Gastrocnemius medialis (tissue), 4 donors: ENCODE results near the gene SELENOT. TPM values are rescaled to one million over a fixed set of nuclear protein-coding genes. Genes with fewer than 3 reads are reported as not detected.

Experiments used
- ATAC-seq, 2 donors: fragments of 150-250 bp; one replicate each; pipeline ENCODE4 v1.9.1; 2016
- DNase-seq, 2 donors: peaks; one replicate each; pipeline ENCODE4 v3.0.0-alpha.2; 2019
- H3K27ac ChIP-seq, 4 donors: fragments of 200-600 bp; sonication (generic); 1 replicate in 1 of 4; 2 replicates in 3 of 4; pipeline ENCODE4 v1.5.1; 2016 to 2018; ENCODE audit warnings: mild to moderate bottlenecking in 2 of 4, moderate library complexity in 1 of 4
- H3K27me3 ChIP-seq, 3 donors: fragments of 200-600 bp; sonication (generic) in 2 of 3; 1 replicate in 1 of 3; 2 replicates in 2 of 3; pipeline versions ENCODE4 v1.5.1 to v1.6.0; 2016 to 2019; ENCODE audit warnings: mild to moderate bottlenecking in 1 of 3, moderate library complexity in 1 of 3
- H3K36me3 ChIP-seq, 2 donors: fragments of 200-600 bp; sonication (generic) in 1 of 2; one replicate each; pipeline ENCODE4 v1.5.1; 2017 to 2018
- H3K4me1 ChIP-seq, 2 donors: fragments of 200-600 bp; sonication (generic) in 1 of 2; one replicate each; pipeline ENCODE4 v1.5.1; 2016 to 2017; ENCODE audit warnings: mild to moderate bottlenecking in 2 of 2
- H3K4me3 ChIP-seq, 4 donors: fragments of 200-600 bp; sonication (generic) in 3 of 4; 1 replicate in 1 of 4; 2 replicates in 3 of 4; pipeline ENCODE4 v1.5.1; 2016 to 2019; ENCODE audit warnings: mild to moderate bottlenecking in 2 of 4
- H3K9me3 ChIP-seq, 3 donors: fragments of 200-600 bp; sonication (generic) in 2 of 3; 1 replicate in 1 of 3; 2 replicates in 2 of 3; pipeline ENCODE4 v1.5.1; 2016 to 2019
- CTCF ChIP-seq, 5 experiments: fragments of 450-650 bp in 3 of 5; fragments of 200-600 bp in 2 of 5; sonication (generic) in 2 of 5; IDR thresholded peaks in 4 of 5; conservative IDR thresholded peaks in 1 of 5; 1 replicate in 4 of 5; 2 replicates in 1 of 5; pipeline ENCODE4 v1.5.1; 2016 to 2019; ENCODE audit warnings: antibody characterized with exemption in 5 of 5, mild to moderate bottlenecking in 3 of 5, moderate library complexity in 3 of 5
- POLR2A ChIP-seq, 2 donors: fragments of 450-650 bp; IDR thresholded peaks; one replicate each; pipeline ENCODE4 v1.6.1; 2017; ENCODE audit warnings: antibody characterized with exemption in 2 of 2, mild to moderate bottlenecking in 2 of 2, moderate library complexity in 2 of 2
- in situ Hi-C, 4 donors: fragments of 200-750 bp; cut with MboI; loops; one replicate each; pipeline versions ENCODE4 v1.15.0 to v1.8.0; 2017; ENCODE audit warnings: low sequenced_read_pairs in 4 of 4
- intact Hi-C: fragments of 100-400 bp; cut with DNase I; formaldehyde crosslinking; loops from one replicate; pipeline ENCODE4 v1.15.1; 2023; ENCODE audit warnings: low total_unique reads
- total RNA-seq, 4 donors: library from RNA; depleted of rRNA; stranded (reverse); fragments of >200 nt; gene quantifications; one replicate each; pipeline versions ENCODE4 v1.1.0 to v1.2.3, GENCODE V29; 2016

SELENOT gene
- total RNA-seq, 4 donors from 2014 or later: 69.6 to 83.1 (median 76.2) TPM

GRCh38 chr3:150635526-150635925, 32.4 kb downstream of the SELENOT start:
- Histone ChIP-seq H3K36me3 (peaks cover 0 to 3% of the 10 kb centered on the region in 2 donors), H3K4me1 (no peaks in the 10 kb centered on the region), H3K9me3 (no peaks in the 10 kb centered on the region), H3K27me3 (no peaks in the 10 kb centered on the region), H3K4me3 (no peak overlapping the region), H3K27ac (no peak overlapping the region)
- in situ Hi-C loops: no loop called here
- intact Hi-C loops: no loop called here
- DNase-seq: no peak
- no peak for ATAC-seq
- TF ChIP-seq POLR2A (IDR thresholded peaks at IDR 0.05): no peak
- no peak for TF ChIP-seq CTCF (IDR thresholded peaks at IDR 0.05 in 4 of 5, conservative IDR thresholded peaks at IDR 0.05 in 1 of 5)

- TF ChIP-seq POLR2A (IDR thresholded peaks at IDR 0.05): no peak
- TF ChIP-seq CTCF (IDR thresholded peaks at IDR 0.05 in 4 of 5, conservative IDR thresholded peaks at IDR 0.05 in 1 of 5): no peak
- no peaks in the 10 kb centered on the region for H3K36me3 ChIP-seq
- no peak overlapping the region for H3K4me3 ChIP-seq
- no peaks in the 10 kb centered on the region for H3K27me3 ChIP-seq
- H3K27ac ChIP-seq: no peak overlapping the region
- H3K4me1 ChIP-seq: no peaks in the 10 kb centered on the region
- DNase-seq (no peak), ATAC-seq (no peak)
- H3K9me3 ChIP-seq: no peaks in the 10 kb centered on the region
- in situ Hi-C loops (no loop called here), intact Hi-C loops (no loop called here)
Observed at GRCh38 chr3:150636258-150636657, 33.1 kb downstream of the SELENOT start.

GRCh38 chr3:150639262-150639661, 36.1 kb downstream of the SELENOT start:
- H3K9me3 ChIP-seq: no peaks in the 10 kb centered on the region
- H3K27me3 ChIP-seq: no peaks in the 10 kb centered on the region
- no peak for TF ChIP-seq CTCF (IDR thresholded peaks at IDR 0.05 in 4 of 5, conservative IDR thresholded peaks at IDR 0.05 in 1 of 5)
- TF ChIP-seq POLR2A (IDR thresholded peaks at IDR 0.05): no peak
- no peaks in the 10 kb centered on the region for H3K4me1 ChIP-seq
- in situ Hi-C loops: no loop called here
- intact Hi-C loops: no loop called here
- no peaks in the 10 kb centered on the region for H3K36me3 ChIP-seq
- DNase-seq (no peak), ATAC-seq (no peak)
- H3K4me3 ChIP-seq: no peak overlapping the region
- no peak overlapping the region for H3K27ac ChIP-seq

GRCh38 chr3:150640256-150640655, 37.1 kb downstream of the SELENOT start:
- in situ Hi-C loops: no loop called here
- H3K4me3 ChIP-seq: no peak overlapping the region

More at GRCh38 chr3:150640256-150640655, 37.1 kb downstream of the SELENOT start:
- H3K9me3 ChIP-seq: no peaks in the 10 kb centered on the region
- no peak for ATAC-seq
- TF ChIP-seq CTCF (IDR thresholded peaks at IDR 0.05 in 4 of 5, conservative IDR thresholded peaks at IDR 0.05 in 1 of 5) (no peak), POLR2A (IDR thresholded peaks at IDR 0.05) (no peak)
- intact Hi-C loops: no loop called here
- no peaks in the 10 kb centered on the region for H3K36me3 ChIP-seq
- DNase-seq: no peak
- no peaks in the 10 kb centered on the region for H3K4me1 ChIP-seq
- H3K27ac ChIP-seq: no peak overlapping the region
- H3K27me3 ChIP-seq: no peaks in the 10 kb centered on the region
